NOMO-1 (cell line): ENCODE results near the gene MLC1.

Experiments
- DNase-seq, 2 experiments: peaks; one replicate each; lab custom pipeline; 2025; ENCODE audit not compliant: unreplicated experiment in 2 of 2; lab: John Stamatoyannopoulos, UW

The MLC1 gene

GRCh38 chr22:50039669-50040443 is 45.4 kb downstream of the MLC1 start:
- DNase-seq, result no peak

- DNase-seq, result no peak
Observed at GRCh38 chr22:50035976-50036724, 49.1 kb downstream of the MLC1 start.

- DNase-seq, result no peak
Observed at GRCh38 chr22:50035131-50035881, 49.9 kb downstream of the MLC1 start.

GRCh38 chr22:50034126-50035081 is 50.8 kb downstream of the MLC1 start:
- no peak for DNase-seq

GRCh38 chr22:50032941-50033601 is 52.2 kb downstream of the MLC1 start:
- no peak for DNase-seq

- DNase-seq, result no peak
Observed at GRCh38 chr22:50032109-50032871, 52.9 kb downstream of the MLC1 start.

- DNase-seq, result no peak
Observed at GRCh38 chr22:50031189-50032091, 53.8 kb downstream of the MLC1 start.

- peak; percentile 67 to 78 for DNase-seq
Observed at GRCh38 chr22:50030297-50031188, 54.7 kb downstream of the MLC1 start.

- DNase-seq, result peak; percentile 12 to 13
Observed at GRCh38 chr22:50027639-50028537, 57.3 kb downstream of the MLC1 start.

- no peak for DNase-seq
Observed at GRCh38 chr22:50025993-50026392, 59.2 kb downstream of the MLC1 start.

- no peak for DNase-seq
Observed at GRCh38 chr22:50022171-50022819, 62.9 kb downstream of the MLC1 start.

GRCh38 chr22:50020606-50021005 is 64.6 kb downstream of the MLC1 start:
- DNase-seq, result no peak

GRCh38 chr22:50019316-50019715 is 65.9 kb downstream of the MLC1 start:
- no peak for DNase-seq

GRCh38 chr22:50018608-50019285 is 66.5 kb downstream of the MLC1 start:
- DNase-seq, result no peak

- DNase-seq, result no peak
Observed at GRCh38 chr22:50017701-50018224, 67.5 kb downstream of the MLC1 start.
